ENCODE results near the gene UBXN11.

DNA sequence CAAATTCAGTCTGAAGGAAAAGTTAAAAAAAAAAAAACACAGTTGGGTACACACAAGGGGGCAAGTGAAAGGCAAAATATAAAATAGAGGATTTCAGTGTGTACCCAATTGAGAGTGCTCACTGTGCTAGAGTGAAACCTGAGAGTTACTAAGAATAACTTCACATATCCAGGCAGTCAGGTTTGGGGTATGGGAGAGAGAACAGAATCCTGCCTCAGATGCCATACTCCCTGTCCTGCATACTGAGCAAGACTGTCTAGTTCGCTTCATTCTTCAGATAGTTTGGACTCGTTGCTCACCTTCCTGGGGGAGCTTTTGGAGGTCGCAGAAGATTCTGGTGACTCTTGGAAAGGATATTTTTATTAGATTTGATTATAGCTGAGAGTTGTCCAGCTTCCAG, 52.0 kb downstream of the UBXN11 start:
- TF ChIP-seq, protein P1, sequence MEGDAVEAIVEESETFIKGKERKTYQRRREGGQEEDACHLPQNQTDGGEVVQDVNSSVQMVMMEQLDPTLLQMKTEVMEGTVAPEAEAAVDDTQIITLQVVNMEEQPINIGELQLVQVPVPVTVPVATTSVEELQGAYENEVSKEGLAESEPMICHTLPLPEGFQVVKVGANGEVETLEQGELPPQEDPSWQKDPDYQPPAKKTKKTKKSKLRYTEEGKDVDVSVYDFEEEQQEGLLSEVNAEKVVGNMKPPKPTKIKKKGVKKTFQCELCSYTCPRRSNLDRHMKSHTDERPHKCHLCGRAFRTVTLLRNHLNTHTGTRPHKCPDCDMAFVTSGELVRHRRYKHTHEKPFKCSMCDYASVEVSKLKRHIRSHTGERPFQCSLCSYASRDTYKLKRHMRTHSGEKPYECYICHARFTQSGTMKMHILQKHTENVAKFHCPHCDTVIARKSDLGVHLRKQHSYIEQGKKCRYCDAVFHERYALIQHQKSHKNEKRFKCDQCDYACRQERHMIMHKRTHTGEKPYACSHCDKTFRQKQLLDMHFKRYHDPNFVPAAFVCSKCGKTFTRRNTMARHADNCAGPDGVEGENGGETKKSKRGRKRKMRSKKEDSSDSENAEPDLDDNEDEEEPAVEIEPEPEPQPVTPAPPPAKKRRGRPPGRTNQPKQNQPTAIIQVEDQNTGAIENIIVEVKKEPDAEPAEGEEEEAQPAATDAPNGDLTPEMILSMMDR (IDR thresholded peaks at IDR 0.05), result no peak
- TF ChIP-seq POLR2A (IDR thresholded peaks at IDR 0.05), result no peak
